HG03097 (cell line): ENCODE results near the gene TOPAZ1.
"Not testable (repeated sequence)": the region's sequence is repeated elsewhere in the genome, so short reads cannot be mapped to it uniquely, and the experiment has no call there.

Experiments used
- ATAC-seq: cut with Tn5 transposase; IDR thresholded peaks from one replicate; pipeline ENCODE4 v1.9.1; 2021; ENCODE audit not compliant: unreplicated experiment, low FRiP score

Gene TOPAZ1

GRCh38 chr3:44326019-44326418 lies 84.3 kb downstream of the TOPAZ1 start:
- no peak for ATAC-seq

- ATAC-seq = no peak
These were observed 84.8 kb downstream of the TOPAZ1 start for GRCh38 chr3:44326515-44326914.

GRCh38 chr3:44329946-44330345 lies 88.3 kb downstream of the TOPAZ1 start:
- ATAC-seq = no peak

- no peak for ATAC-seq
These were observed 88.8 kb downstream of the TOPAZ1 start for GRCh38 chr3:44330444-44330843.

- ATAC-seq = no peak
These were observed 92.6 kb downstream of the TOPAZ1 start for GRCh38 chr3:44334326-44334725.

- no peak for ATAC-seq
These were observed 95.6 kb downstream of the TOPAZ1 start for GRCh38 chr3:44337248-44337785.

GRCh38 chr3:44338010-44338827 lies 96.5 kb downstream of the TOPAZ1 start, which contains the start of gene TCAIM:
TCAIM (plus strand) TSS chr3:44338766; CDS start chr3:44354783, 16,017 bp downstream.
- peak; percentile 91 for ATAC-seq

GRCh38 chr3:44338828-44339127 lies 97.1 kb downstream of the TOPAZ1 start:
- no peak for ATAC-seq

- no peak for ATAC-seq
These were observed 97.7 kb downstream of the TOPAZ1 start for GRCh38 chr3:44339181-44340057.

- ATAC-seq = no peak
These were observed 98.3 kb downstream of the TOPAZ1 start for GRCh38 chr3:44340058-44340395.

GRCh38 chr3:44342176-44342790 lies 100.6 kb downstream of the TOPAZ1 start:
- ATAC-seq = no peak

GRCh38 chr3:44343421-44343820 lies 101.7 kb downstream of the TOPAZ1 start:
- ATAC-seq = no peak

- not testable (repeated sequence) for ATAC-seq
These were observed 104.9 kb downstream of the TOPAZ1 start for GRCh38 chr3:44346590-44346989.

- ATAC-seq = no peak
These were observed 107.3 kb downstream of the TOPAZ1 start for GRCh38 chr3:44348993-44349392.

GRCh38 chr3:44353355-44353924 lies 111.8 kb downstream of the TOPAZ1 start:
- ATAC-seq = no peak

GRCh38 chr3:44355362-44356033 lies 113.8 kb downstream of the TOPAZ1 start:
- ATAC-seq = no peak

- no peak for ATAC-seq
These were observed 117.6 kb downstream of the TOPAZ1 start for GRCh38 chr3:44359146-44359751.

- ATAC-seq = no peak
These were observed 121.9 kb downstream of the TOPAZ1 start for GRCh38 chr3:44363591-44363990.

- no peak for ATAC-seq
These were observed 124.3 kb downstream of the TOPAZ1 start for GRCh38 chr3:44365952-44366351.

- no peak for ATAC-seq
These were observed 133.8 kb downstream of the TOPAZ1 start for GRCh38 chr3:44375450-44375849.
